Coronary artery (tissue), 2 donors: ENCODE results near the gene HCN4.

Experiments
- DNase-seq: peaks from one replicate; pipeline ENCODE4 v3.0.0-alpha.2; 2017; ENCODE audit warnings: low spot score
- H3K27ac ChIP-seq, 2 donors: fragments of 200-600 bp; sonication (generic); one replicate each; pipeline ENCODE4 v1.5.1; 2016 to 2019
- H3K4me3 ChIP-seq: fragments of 200-600 bp; sonication (generic); 2 replicates; pipeline ENCODE4 v1.5.1; 2016; ENCODE audit warnings: mild to moderate bottlenecking, moderate library complexity
- CTCF ChIP-seq: fragments of 200-600 bp; sonication (generic); IDR thresholded peaks from one replicate; pipeline ENCODE4 v1.5.1; 2019; ENCODE audit warnings: antibody characterized with exemption

HCN4 gene

GRCh38 chr15:73284090-73284716 is 84.6 kb downstream of the HCN4 start:
- Histone ChIP-seq H3K27ac (peak overlapping the region in 1 of 2 donors; percentile 75), H3K4me3 (no peak overlapping the region)
- DNase-seq = no peak
- TF ChIP-seq CTCF = no peak

GRCh38 chr15:73283366-73283962 is 85.3 kb downstream of the HCN4 start:
- TF ChIP-seq CTCF = no peak
- Histone ChIP-seq H3K27ac (peak overlapping the region in 1 of 2 donors; percentile 75), H3K4me3 (no peak overlapping the region)
- no peak for DNase-seq

- Histone ChIP-seq H3K4me3 (no peak overlapping the region), H3K27ac (peak overlapping the region in 1 of 2 donors; percentile 75)
- no peak for TF ChIP-seq CTCF
- DNase-seq = no peak
Observed at GRCh38 chr15:73282567-73283365, 86.0 kb downstream of the HCN4 start.

GRCh38 chr15:73275862-73276261 is 92.9 kb downstream of the HCN4 start:
- Histone ChIP-seq H3K27ac (no peak overlapping the region), H3K4me3 (no peak overlapping the region)
- no peak for TF ChIP-seq CTCF
- DNase-seq = no peak

- Histone ChIP-seq H3K27ac (no peak overlapping the region), H3K4me3 (no peak overlapping the region)
- peak; percentile 65 for TF ChIP-seq CTCF
- DNase-seq = no peak
Observed at GRCh38 chr15:73273181-73274002, 95.4 kb downstream of the HCN4 start.

- no peak overlapping the region for H3K27ac ChIP-seq
- DNase-seq = no peak
- no peak overlapping the region for H3K4me3 ChIP-seq
- TF ChIP-seq CTCF = no peak
Observed at GRCh38 chr15:73270366-73271097, 98.2 kb downstream of the HCN4 start.
